GM23338 (cell line): ENCODE results near the gene NUDT2. TPM values are rescaled to one million over a fixed set of nuclear protein-coding genes. Genes with fewer than 3 reads are reported as not detected.
A peak's percentile ranks its signal among the peaks of the same experiment; 100 is the strongest.
"Not testable (repeated sequence)": the region's sequence is repeated elsewhere in the genome, so short reads cannot be mapped to it uniquely, and the experiment has no call there.

ENCODE experiments used
- ATAC-seq: fragments of 200-7000 bp; cut with Tn5 transposase; 3 replicates; pipeline ENCODE4 v1.9.1; 2020
- DNase-seq: peaks from one replicate; pipeline ENCODE4 v3.0.0-alpha.2; 2015; ENCODE audit warnings: low spot score
- H2AFZ ChIP-seq: fragments of 200-600 bp; sonication (generic); 2 replicates; pipeline ENCODE4 v1.8.0; 2016; ENCODE audit warnings: antibody characterized with exemption, mild to moderate bottlenecking, moderate library complexity
- H3F3A ChIP-seq: fragments of 200-600 bp; sonication (generic); replicated peaks from 2 replicates; pipeline ENCODE4 v1.8.0; 2017; ENCODE audit warnings: antibody characterized with exemption, mixed run types, low read depth
- H3K27ac ChIP-seq: fragments of 200-600 bp; sonication (generic); 2 replicates; pipeline ENCODE4 v1.6.1; 2016; ENCODE audit warnings: low read depth
- H3K27me3 ChIP-seq: fragments of 200-600 bp; sonication (generic); 2 replicates; pipeline ENCODE4 v1.8.0; 2016; ENCODE audit warnings: mild to moderate bottlenecking, mixed run types, moderate library complexity; ENCODE audit not compliant: insufficient read depth
- H3K36me3 ChIP-seq: fragments of 200-600 bp; sonication (generic); 2 replicates; pipeline ENCODE4 v1.8.0; 2016; ENCODE audit warnings: mild to moderate bottlenecking; ENCODE audit not compliant: insufficient read depth
- H3K4me1 ChIP-seq: fragments of 200-600 bp; sonication (generic); 2 replicates; pipeline ENCODE4 v1.8.0; 2016; ENCODE audit warnings: mild to moderate bottlenecking, moderate library complexity; ENCODE audit not compliant: insufficient read depth
- H3K4me2 ChIP-seq: fragments of 200-600 bp; sonication (generic); 2 replicates; pipeline ENCODE4 v1.7.1; 2017; ENCODE audit warnings: mixed run types
- H3K4me3 ChIP-seq: fragments of 200-600 bp; sonication (generic); 2 replicates; pipeline ENCODE4 v1.6.1; 2016; ENCODE audit warnings: mixed run types
- H3K79me2 ChIP-seq: fragments of 200-600 bp; sonication (generic); replicated peaks from 2 replicates; pipeline ENCODE4 v1.8.0; 2017; ENCODE audit warnings: mild to moderate bottlenecking; ENCODE audit not compliant: insufficient read depth
- H3K9me2 ChIP-seq: fragments of 200-600 bp; sonication (generic); 2 replicates; pipeline ENCODE4 v1.8.0; 2017; ENCODE audit not compliant: insufficient read depth
- H4K20me1 ChIP-seq: fragments of 200-600 bp; sonication (generic); replicated peaks from 2 replicates; pipeline ENCODE4 v1.8.0; 2017; ENCODE audit warnings: mild to moderate bottlenecking; ENCODE audit not compliant: insufficient read depth
- H3K27ac Mint-ChIP-seq: 2 replicates; pipeline ENCODE4 v1.8.0; 2020; ENCODE audit warnings: inconsistent platforms, mild to moderate bottlenecking, moderate library complexity, mixed read lengths
- H3K27me3 Mint-ChIP-seq: 3 replicates; pipeline ENCODE4 v1.8.0; 2022; ENCODE audit warnings: low read depth, mild to moderate bottlenecking, moderate library complexity, mixed read lengths, inconsistent platforms; ENCODE audit not compliant: insufficient read depth, poor library complexity
- H3K36me3 Mint-ChIP-seq: 3 replicates; pipeline ENCODE4 v1.8.0; 2021; ENCODE audit warnings: low read depth, mild to moderate bottlenecking, inconsistent platforms, moderate library complexity, mixed read lengths
- H3K4me1 Mint-ChIP-seq: 3 replicates; pipeline ENCODE4 v1.8.0; 2020; ENCODE audit warnings: mild to moderate bottlenecking, inconsistent platforms, mixed read lengths
- H3K4me3 Mint-ChIP-seq: 3 replicates; pipeline ENCODE4 v1.8.0; 2021; ENCODE audit warnings: moderate library complexity, mild to moderate bottlenecking, inconsistent platforms, mixed read lengths
- H3K9me3 Mint-ChIP-seq: 3 replicates; pipeline ENCODE4 v1.8.0; 2020; ENCODE audit warnings: moderate library complexity, mild to moderate bottlenecking, inconsistent platforms, mixed read lengths
- CTCF ChIP-seq, 2 experiments: fragments of 200-600 bp in 1 of 2; sonication (generic) in 1 of 2; conservative IDR thresholded peaks; 2 replicates each; pipeline versions ENCODE4 v1.5.1 to v1.6.1; 2016 to 2017; ENCODE audit warnings: antibody characterized with exemption in 2 of 2, low read depth in 2 of 2, mild to moderate bottlenecking in 2 of 2, moderate library complexity in 1 of 2
- ZNF114 ChIP-seq: fragments of 250-450 bp; sonication (Bioruptor Pico); IDR thresholded peaks from 2 replicates; pipeline ENCODE4 v1.5.0; 2020; ENCODE audit warnings: mild to moderate bottlenecking, moderate library complexity
- ZNF331 ChIP-seq: fragments of 250-450 bp; sonication (Bioruptor Pico); IDR thresholded peaks from 2 replicates; pipeline ENCODE4 v1.5.0; 2020; ENCODE audit warnings: low read depth, mild to moderate bottlenecking, moderate library complexity
- ZNF462 ChIP-seq: fragments of 250-450 bp; sonication (Bioruptor Pico); IDR thresholded peaks from 2 replicates; pipeline ENCODE4 v1.5.0; 2020; ENCODE audit warnings: mild to moderate bottlenecking, moderate library complexity
- polyA plus RNA-seq: library from polyadenylated mRNA; unstranded; fragments of >200 nt; fragmentation: Nextera tagmentation; extraction: Ambion mirVana; gene quantifications from 2 replicates; pipeline ENCODE4 v1.2.1, GENCODE V29; 2016
- total RNA-seq: library from RNA; depleted of rRNA; stranded (reverse); fragments of >200 nt; shearing (Covaris generic); gene quantifications from 2 replicates; pipeline ENCODE4 v1.2.3, GENCODE V29; 2014

Gene NUDT2
- total and polyA plus RNA-seq, 2 experiments from 2014 or later, result 9.5 to 16.4 TPM

- H3K36me3 ChIP-seq, result no peaks in the 10 kb centered on the region
- H3K4me1 ChIP-seq, result peaks cover 19% of the 10 kb centered on the region
- 0 out of 2 replicates have a peak, but pooled peaks cover 5% of the 10 kb centered on the region for H3K79me2 ChIP-seq
- no peaks in the 10 kb centered on the region for H3F3A ChIP-seq
- H3K4me2 ChIP-seq, result no peak overlapping the region
- H3K9me2 ChIP-seq, result no peaks in the 10 kb centered on the region
- DNase-seq (peak; percentile 37), ATAC-seq (no peak)
- no peaks in the 10 kb centered on the region for H3K27me3 ChIP-seq
- Mint-ChIP-seq H3K27me3 (no peaks in the 10 kb centered on the region), H3K4me1 (peaks cover 24% of the 10 kb centered on the region), H3K27ac (no peak overlapping the region), H3K4me3 (no peak overlapping the region), H3K36me3 (peaks cover 17% of the 10 kb centered on the region; the same call in 2 of the 3 replicates), H3K9me3 (no peaks in the 10 kb centered on the region)
- TF ChIP-seq ZNF114 (CRISPR knock-in tag) (no peak), CTCF (conservative IDR thresholded peaks at IDR 0.05; ENCODE audit: low read depth in 2 of 2) (peak; percentile 37 to 40; a peak in 3 of 4 replicates)
- H4K20me1 ChIP-seq, result no peaks in the 10 kb centered on the region; the same call in 1 of the 2 replicates
- no peak overlapping the region for H3K27ac ChIP-seq
- H3K4me3 ChIP-seq, result no peak overlapping the region
- no peak overlapping the region for H2AFZ ChIP-seq
Observed at GRCh38 chr9:34337403-34337802, 8.0 kb downstream of the NUDT2 start.

- not testable (repeated sequence) for H3K36me3 ChIP-seq, H3K4me2 ChIP-seq, H3K9me2 ChIP-seq, H3K79me2 ChIP-seq, H3K27me3 Mint-ChIP-seq, H3K9me3 Mint-ChIP-seq, H3K27me3 ChIP-seq, H3F3A ChIP-seq, H3K4me3 Mint-ChIP-seq, H4K20me1 ChIP-seq, DNase-seq, H3K27ac Mint-ChIP-seq, H2AFZ ChIP-seq, H3K4me3 ChIP-seq, ATAC-seq, H3K27ac ChIP-seq
- Mint-ChIP-seq H3K4me1 (peaks cover 19% of the 10 kb centered on the region), H3K36me3 (peaks cover 17% of the 10 kb centered on the region; the same call in 2 of the 3 replicates)
- H3K4me1 ChIP-seq, result peaks cover 19% of the 10 kb centered on the region
Observed at GRCh38 chr9:34338079-34338478, 8.7 kb downstream of the NUDT2 start.

GRCh38 chr9:34338665-34339385 is 9.5 kb downstream of the NUDT2 start:
- Mint-ChIP-seq H3K9me3 (no peaks in the 10 kb centered on the region), H3K27me3 (peaks cover under 1% of the 10 kb centered on the region), H3K4me1 (peaks cover 18% of the 10 kb centered on the region), H3K27ac (no peak overlapping the region), H3K36me3 (peaks cover 21% of the 10 kb centered on the region; the same call in 2 of the 3 replicates), H3K4me3 (no peak overlapping the region)
- no peaks in the 10 kb centered on the region for H3F3A ChIP-seq
- no peak overlapping the region for H3K27ac ChIP-seq
- H3K36me3 ChIP-seq, result no peaks in the 10 kb centered on the region
- no peak overlapping the region for H3K4me2 ChIP-seq
- H3K27me3 ChIP-seq, result no peaks in the 10 kb centered on the region
- H3K4me3 ChIP-seq, result no peak overlapping the region
- no peak for DNase-seq
- no peak for ATAC-seq
- H3K79me2 ChIP-seq, result 0 out of 2 replicates have a peak, but pooled peaks cover 5% of the 10 kb centered on the region
- no peaks in the 10 kb centered on the region for H3K9me2 ChIP-seq
- no peaks in the 10 kb centered on the region for H4K20me1 ChIP-seq
- peaks cover 15% of the 10 kb centered on the region for H3K4me1 ChIP-seq
- H2AFZ ChIP-seq, result no peak overlapping the region
- TF ChIP-seq ZNF462 (no peak), ZNF114 (CRISPR knock-in tag) (no peak), ZNF331 (no peak)
